ENCODE results near the gene TMCO4.

TMCO4 gene

GRCh38 chr1:19682257-19682656, 117.5 kb downstream of the TMCO4 start:
- TF ChIP-seq CREB1 (IDR thresholded peaks at IDR 0.05; ENCODE audit: low read depth) = no peak
- TF ChIP-seq RAD21 (IDR thresholded peaks at IDR 0.05; ENCODE audit: low read depth) = no peak
- no peak for TF ChIP-seq MAX (IDR thresholded peaks at IDR 0.05)
- TF ChIP-seq YY1 (IDR thresholded peaks at IDR 0.05; ENCODE audit: low read depth) = no peak
- no peak for TF ChIP-seq FOXM1 (IDR thresholded peaks at IDR 0.05; ENCODE audit: borderline replicate concordance, low read depth)
- no peak for TF ChIP-seq NFIC (IDR thresholded peaks at IDR 0.05)

- TF ChIP-seq CEBPB (IDR thresholded peaks at IDR 0.05) = no peak
- TF ChIP-seq REST (IDR thresholded peaks at IDR 0.05; ENCODE audit: low read depth) = peak; percentile 79
Measured at GRCh38 chr1:19680644-19681043, 119.1 kb downstream of the TMCO4 start.

GRCh38 chr1:19679691-19680090, 120.0 kb downstream of the TMCO4 start:
- no peak for TF ChIP-seq TCF12 (IDR thresholded peaks at IDR 0.05; ENCODE audit: low read depth)
- TF ChIP-seq TEAD4 (IDR thresholded peaks at IDR 0.05) = no peak
- TF ChIP-seq MAX (IDR thresholded peaks at IDR 0.05) = no peak
- TF ChIP-seq REST (IDR thresholded peaks at IDR 0.05; ENCODE audit: low read depth) = no peak
- no peak for TF ChIP-seq NFIC (IDR thresholded peaks at IDR 0.05)

GRCh38 chr1:19678931-19679453, 120.7 kb downstream of the TMCO4 start:
- TF ChIP-seq TCF12 (IDR thresholded peaks at IDR 0.05; ENCODE audit: low read depth) = no peak

- TF ChIP-seq CEBPB (IDR thresholded peaks at IDR 0.05) (no peak), TCF12 (IDR thresholded peaks at IDR 0.05; ENCODE audit: low read depth) (peak; percentile 85), EP300 (IDR thresholded peaks at IDR 0.05; ENCODE audit: borderline replicate concordance) (peak; percentile 70), MAX (IDR thresholded peaks at IDR 0.05) (peak; percentile 48; the same call in 1 of the 2 replicates), YY1 (IDR thresholded peaks at IDR 0.05; ENCODE audit: low read depth) (no peak), ZBTB7A (IDR thresholded peaks at IDR 0.05; ENCODE audit: low read depth) (no peak), NFIC (IDR thresholded peaks at IDR 0.05) (peak; percentile 86), USF1 (IDR thresholded peaks at IDR 0.05) (no peak), FOXM1 (IDR thresholded peaks at IDR 0.05; ENCODE audit: borderline replicate concordance, low read depth) (no peak), EGR1 (IDR thresholded peaks at IDR 0.05) (no peak), TEAD4 (IDR thresholded peaks at IDR 0.05) (peak; percentile 67), CREB1 (IDR thresholded peaks at IDR 0.05; ENCODE audit: low read depth) (no peak), RAD21 (IDR thresholded peaks at IDR 0.05; ENCODE audit: low read depth) (no peak), REST (IDR thresholded peaks at IDR 0.05; ENCODE audit: low read depth) (no peak), TAF1 (IDR thresholded peaks at IDR 0.05; ENCODE audit: low read depth) (no peak)
Measured at GRCh38 chr1:19678493-19678892, 121.2 kb downstream of the TMCO4 start.

- TF ChIP-seq MAX (IDR thresholded peaks at IDR 0.05) (peak; percentile 81), RAD21 (IDR thresholded peaks at IDR 0.05; ENCODE audit: low read depth) (no peak), ZBTB7A (IDR thresholded peaks at IDR 0.05; ENCODE audit: low read depth) (no peak), REST (IDR thresholded peaks at IDR 0.05; ENCODE audit: low read depth) (peak; percentile 97), TEAD4 (IDR thresholded peaks at IDR 0.05) (0 out of 2 replicates have a peak, but pooled peaks have one; percentile 16)
Measured at GRCh38 chr1:19676438-19676922, 123.2 kb downstream of the TMCO4 start.
